Right cardiac atrium (tissue), 5 donors: Measurements from ENCODE around the gene HOXC12. TPM values are rescaled to one million over a fixed set of nuclear protein-coding genes. Genes with fewer than 3 reads are reported as not detected.

Experiments used
- ATAC-seq, 2 donors: fragments of 200-7000 bp; cut with Tn5 transposase; one replicate each; pipeline versions ENCODE4 v1.8.0 to v1.9.1; 2020; ENCODE audit warnings: moderate library complexity in 2 of 2, mild to moderate bottlenecking in 1 of 2
- DNase-seq, 3 donors: peaks; one replicate each; pipeline ENCODE4 v3.0.0-alpha.2; 2020
- H3K27ac ChIP-seq: one replicate; pipeline ENCODE4 v1.5.1; 2013; ENCODE audit warnings: mild to moderate bottlenecking, low read length, control low read depth, moderate library complexity
- H3K27me3 ChIP-seq: one replicate; pipeline ENCODE4 v1.6.1; 2013; ENCODE audit not compliant: control insufficient read depth, insufficient read depth
- H3K4me1 ChIP-seq: one replicate; pipeline ENCODE4 v1.6.1; 2013; ENCODE audit warnings: low read length; ENCODE audit not compliant: control insufficient read depth, insufficient read depth
- H3K4me3 ChIP-seq: one replicate; pipeline ENCODE4 v1.5.1; 2013; ENCODE audit warnings: low read length, control low read depth
- H3K9me3 ChIP-seq: one replicate; pipeline ENCODE4 v1.6.1; 2013; ENCODE audit warnings: low read length; ENCODE audit not compliant: control insufficient read depth
- WGBS: extraction: QIAGEN DNeasy Blood & Tissue Kit; methylation state at CpG from one replicate; pipeline ENCODE4 v1.1.7; 2013; 5-methylcytosine and 5-hydroxymethylcytosine counted together
- intact Hi-C, 4 donors: fragments of 100-400 bp; cut with DNase I; formaldehyde crosslinking; loops; one replicate each; pipeline versions ENCODE4 v1.11.0 to v1.14.0; 2022 to 2023
- polyA plus RNA-seq: library from polyadenylated mRNA; stranded (reverse); fragments of 200-250 nt; gene quantifications from one replicate; pipeline ENCODE4 v1.2.3, GENCODE V29; 2013
- total RNA-seq, 4 donors: library from RNA; stranded (reverse); fragmentation: NEBNext Ultra II Directional; extraction: Animal tissue kit (Norgen Biotek cat#: 25700); gene quantifications; one replicate each; pipeline ENCODE4 v1.2.1, GENCODE V29; 2021
- donor health status: healthy with polysubstance abuse.
- donor health status: DM: no; HTN: yes; CAD: no.
- donor health status: DM: no; HTN: no; CAD: no.
- donor health status: DM: no; HTN: yes; CAD: no; lungs with severe emphysema.
- donor health status: DM: yes; HTN: yes; CAD: no.

HOXC12 gene
- total and polyA plus RNA-seq, 5 donors = not detected

DNA sequence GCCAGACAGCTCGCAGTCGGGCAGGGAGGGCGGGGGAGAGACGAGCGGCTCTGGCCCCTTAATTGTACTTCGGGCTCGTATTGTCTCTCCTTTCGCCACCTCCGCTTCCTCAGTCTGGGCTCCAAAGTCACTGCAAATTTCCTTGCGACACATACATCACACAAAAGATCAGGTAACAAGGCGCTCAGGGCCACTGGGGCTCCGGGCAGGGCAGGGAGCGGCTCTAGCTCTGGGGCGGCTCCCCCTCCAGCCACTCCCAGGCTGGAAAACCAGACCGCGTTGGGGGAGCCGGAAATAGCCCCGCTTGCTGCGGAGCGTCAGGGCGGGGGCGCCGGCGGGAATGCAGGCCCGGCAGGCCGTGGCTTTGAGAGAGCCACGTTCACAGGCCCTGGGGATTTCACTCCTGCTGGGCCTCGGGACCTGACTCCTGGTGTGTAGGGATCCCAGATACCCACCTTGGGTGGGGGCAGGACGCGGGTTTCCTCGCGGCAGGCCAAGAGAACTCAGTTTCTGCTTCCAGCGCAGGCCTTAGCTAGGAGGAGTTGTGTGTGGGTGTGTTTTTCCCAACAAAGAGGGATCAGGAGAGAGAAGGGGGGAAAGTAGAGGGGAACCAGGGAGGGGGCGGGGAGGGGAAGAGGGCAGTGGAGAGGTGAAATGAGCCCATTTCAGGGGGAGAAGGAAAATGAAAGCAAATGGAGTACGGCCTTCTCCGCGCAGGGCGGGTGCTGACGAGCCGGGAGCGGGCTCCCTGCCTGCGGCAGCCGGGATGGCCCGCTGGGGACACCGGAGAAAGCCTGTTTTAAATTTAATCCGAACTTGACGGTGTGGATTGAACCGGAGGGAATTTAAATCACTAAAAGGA is 40.9 kb downstream of the HOXC12 start:
- intact Hi-C loops = no loop called here
- WGBS = 6% methylated on average over 48 of the region's 48 CpGs
- no peaks in the 10 kb centered on the region for H3K9me3 ChIP-seq
- peaks cover 5% of the 10 kb centered on the region for H3K27me3 ChIP-seq
- H3K4me3 ChIP-seq = peak overlapping the region; percentile 71
- no peak overlapping the region for H3K27ac ChIP-seq
- DNase-seq = peak in 1 of 3 donors; percentile 65
- ATAC-seq = peak; percentile 19 to 52
- peaks cover 3% of the 10 kb centered on the region for H3K4me1 ChIP-seq

DNA sequence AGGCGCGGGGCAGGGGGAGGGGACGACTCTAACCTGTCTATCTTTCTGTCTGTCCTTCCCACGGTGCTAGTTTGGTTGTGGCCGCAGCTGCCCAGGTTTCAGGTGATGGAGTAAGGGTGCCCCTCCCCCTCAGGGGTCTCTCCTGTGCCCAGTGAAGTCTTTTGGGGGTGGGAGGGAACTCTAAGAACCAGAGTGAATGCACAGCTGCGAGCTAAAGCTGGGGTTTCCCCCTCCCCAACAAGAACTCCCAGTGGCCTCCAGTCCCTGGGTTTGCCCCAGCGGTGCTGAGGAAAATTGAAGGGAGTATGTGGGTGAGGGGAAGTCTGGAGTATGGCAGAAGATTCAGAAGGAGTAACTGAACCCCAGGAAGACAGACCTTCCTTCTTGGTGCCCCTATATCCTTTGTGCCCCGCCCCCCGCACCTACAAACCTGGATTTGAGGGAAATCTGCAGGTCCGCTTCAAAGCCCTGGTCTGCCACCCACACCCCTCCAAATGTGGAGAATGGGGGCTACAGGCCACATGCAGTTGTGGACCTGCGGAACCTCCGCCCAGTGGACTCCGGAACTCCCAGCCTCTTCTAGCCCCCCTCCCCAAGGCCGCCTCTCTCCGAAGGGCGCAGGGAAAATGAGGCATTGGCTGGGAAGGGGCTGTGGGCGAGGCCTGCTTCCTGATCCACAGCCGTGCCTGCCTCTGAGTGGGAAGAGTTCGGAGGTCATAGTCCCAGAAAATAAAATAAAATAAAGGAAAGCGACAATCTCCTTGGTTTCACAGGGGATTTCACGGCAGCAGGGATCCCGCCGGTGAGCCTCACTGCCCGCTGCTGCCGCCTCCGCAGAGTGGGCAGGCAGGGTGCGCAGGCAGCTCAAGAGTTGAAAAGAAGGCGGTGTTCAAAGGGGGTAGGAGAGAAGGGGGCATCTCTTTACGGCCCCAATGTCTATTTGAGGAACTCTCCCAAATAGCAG is 41.8 kb downstream of the HOXC12 start:
- H3K4me1 ChIP-seq = peaks cover 3% of the 10 kb centered on the region
- 46% methylated on average over 29 of the region's 29 CpGs for WGBS
- H3K27me3 ChIP-seq = peaks cover 5% of the 10 kb centered on the region
- DNase-seq = no peak
- intact Hi-C loops = no loop called here
- H3K4me3 ChIP-seq = peak overlapping the region; percentile 71
- H3K27ac ChIP-seq = no peak overlapping the region
- no peak for ATAC-seq
- H3K9me3 ChIP-seq = no peaks in the 10 kb centered on the region

DNA sequence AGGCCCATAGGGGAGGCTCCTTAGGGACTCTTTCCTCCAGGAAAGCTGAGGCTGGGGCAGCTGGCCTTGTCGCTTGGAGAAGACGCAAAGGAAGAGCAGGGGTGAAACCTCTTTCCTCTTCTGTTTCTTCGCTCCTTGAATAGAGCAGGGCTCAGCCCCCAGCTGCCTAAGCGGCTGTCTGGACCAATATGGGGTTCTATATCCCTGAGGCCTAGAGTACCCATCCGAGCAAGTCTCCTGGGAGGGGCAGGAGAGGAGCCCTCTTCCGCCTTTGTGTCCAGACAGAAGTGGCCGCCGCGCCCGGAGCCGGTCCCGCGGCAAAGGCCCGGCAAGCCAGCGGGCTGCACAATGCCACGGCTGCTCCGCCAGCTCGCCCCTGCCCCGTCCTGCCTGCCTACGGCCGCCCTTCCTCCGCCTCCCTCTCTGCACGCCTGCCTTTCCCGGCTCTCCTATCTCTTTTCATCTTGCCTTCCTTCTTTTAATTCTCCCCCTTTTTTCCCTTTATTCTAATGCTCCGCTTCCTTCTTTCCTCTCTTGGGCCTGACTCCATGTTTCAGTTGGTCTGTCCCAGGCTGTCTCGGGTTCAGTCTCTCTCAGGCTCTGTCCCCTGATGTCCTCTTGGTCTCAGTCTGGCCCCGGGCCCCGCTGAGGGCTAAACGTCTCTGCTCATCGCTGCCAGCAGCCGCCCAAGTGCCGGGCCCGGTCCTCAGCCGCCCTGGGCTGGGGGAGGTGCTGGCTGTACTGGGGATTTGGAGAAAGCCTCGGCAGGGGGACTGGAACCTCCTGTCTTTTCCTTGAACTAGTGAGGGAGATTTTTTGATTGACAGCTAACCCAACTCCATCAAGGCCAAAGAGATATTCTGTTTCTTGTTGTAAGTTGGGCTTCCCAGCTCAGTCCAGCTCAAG is 42.8 kb downstream of the HOXC12 start:
- Histone ChIP-seq H3K27me3 (peaks cover 5% of the 10 kb centered on the region), H3K9me3 (no peaks in the 10 kb centered on the region), H3K4me1 (peaks cover 3% of the 10 kb centered on the region), H3K4me3 (no peak overlapping the region), H3K27ac (no peak overlapping the region)
- no peak for DNase-seq
- 14% methylated on average over 35 of the region's 35 CpGs for WGBS
- intact Hi-C loops = no loop called here
- no peak for ATAC-seq

DNA sequence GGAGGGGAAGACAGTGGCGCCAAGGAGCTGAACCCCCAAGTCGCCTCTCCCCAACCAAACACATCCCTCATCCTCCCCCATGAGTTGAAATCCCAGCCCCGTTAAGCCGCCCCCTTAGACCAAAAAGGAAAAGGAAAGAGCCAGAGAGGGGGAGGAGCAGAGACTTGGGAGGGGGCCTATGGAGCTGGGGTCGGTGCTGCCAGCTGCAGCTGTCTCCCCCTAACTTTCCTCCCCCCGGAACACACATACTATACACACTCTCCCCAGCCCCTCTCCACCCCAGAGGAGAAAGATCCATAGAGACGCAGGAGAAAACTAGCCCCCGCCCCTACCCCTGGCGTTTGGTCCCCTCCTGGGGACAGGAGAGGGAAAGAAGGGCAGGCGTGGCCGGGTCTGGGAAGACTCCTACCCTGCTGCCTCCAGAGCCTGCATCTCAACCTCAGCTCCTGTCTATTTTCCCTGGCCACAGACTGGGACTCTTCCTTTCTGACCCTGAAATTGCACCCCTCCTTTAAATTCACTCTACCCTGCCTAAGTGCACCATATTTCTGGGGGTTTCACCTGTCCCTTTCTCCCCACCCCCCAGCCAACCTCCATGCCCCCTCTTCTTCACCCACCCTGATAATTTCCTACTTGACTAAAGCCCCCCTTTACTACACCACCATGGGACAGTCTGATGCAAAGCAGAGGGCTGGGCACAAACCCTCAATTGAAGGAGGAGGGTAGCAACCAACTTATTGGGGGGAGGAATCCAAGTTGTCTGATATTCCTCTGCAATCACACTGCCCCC is 43.6 kb downstream of the HOXC12 start:
- H3K27me3 ChIP-seq = peaks cover 2% of the 10 kb centered on the region
- 5% methylated on average over 11 of the region's 11 CpGs for WGBS
- intact Hi-C loops = no loop called here
- H3K9me3 ChIP-seq = no peaks in the 10 kb centered on the region
- no peak overlapping the region for H3K4me3 ChIP-seq
- peaks cover 3% of the 10 kb centered on the region for H3K4me1 ChIP-seq
- no peak overlapping the region for H3K27ac ChIP-seq
- DNase-seq (no peak), ATAC-seq (no peak)

DNA sequence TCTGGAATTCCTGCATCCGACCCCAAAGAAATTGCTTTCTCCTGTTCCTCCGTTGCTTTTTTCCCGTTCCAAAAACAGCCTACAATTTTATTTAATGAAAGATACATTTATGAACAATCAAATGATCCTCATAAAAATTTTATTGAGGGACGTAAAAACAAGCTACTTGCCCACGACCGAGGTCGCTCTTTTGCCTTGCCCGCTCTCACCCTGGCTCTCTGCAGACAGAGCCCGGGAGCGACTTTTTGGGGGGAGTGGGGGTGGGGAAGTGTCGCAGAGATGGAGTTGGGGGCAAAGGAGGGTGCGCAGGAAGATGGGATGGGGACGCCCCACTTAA is 44.2 kb downstream of the HOXC12 start:
- DNase-seq (no peak), ATAC-seq (no peak)
- intact Hi-C loops = no loop called here
- H3K27ac ChIP-seq = no peak overlapping the region
- H3K4me3 ChIP-seq = no peak overlapping the region
- 9% methylated on average over 13 of the region's 13 CpGs for whole genome bisulfite sequencing
- H3K4me1 ChIP-seq = peaks cover 3% of the 10 kb centered on the region
- H3K27me3 ChIP-seq = no peaks in the 10 kb centered on the region
- H3K9me3 ChIP-seq = no peaks in the 10 kb centered on the region

DNA sequence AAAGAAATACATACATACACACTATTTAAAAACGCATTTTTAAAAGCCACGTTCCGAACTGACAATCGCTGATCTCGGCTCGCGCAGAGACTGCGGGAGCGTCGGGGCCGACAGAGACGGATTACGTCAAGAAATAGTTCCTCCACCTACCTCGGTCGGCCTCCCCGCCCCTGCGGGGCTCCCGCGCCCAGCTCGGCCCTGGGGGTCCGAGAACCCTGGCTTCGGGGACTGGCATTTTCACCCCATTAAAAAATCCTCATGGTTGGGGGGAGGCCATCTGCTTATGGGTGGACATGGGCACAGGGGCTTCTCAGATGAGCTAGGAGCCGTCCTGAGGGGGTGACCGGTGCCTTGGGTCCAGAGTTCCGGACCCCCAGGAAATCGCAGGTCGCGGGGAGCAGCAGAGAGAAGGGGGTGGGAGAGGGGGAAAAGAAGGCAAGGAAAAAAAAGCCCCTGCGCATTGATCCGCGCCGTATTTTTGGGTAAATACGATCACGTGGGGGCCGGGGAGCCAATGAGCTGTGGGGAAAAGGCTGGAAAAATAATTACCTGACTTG is 44.9 kb downstream of the HOXC12 start:
- 2% methylated on average over 35 of the region's 35 CpGs for WGBS
- Histone ChIP-seq H3K27me3 (no peaks in the 10 kb centered on the region), H3K4me3 (peak overlapping the region; percentile 13), H3K4me1 (peaks cover 3% of the 10 kb centered on the region), H3K9me3 (no peaks in the 10 kb centered on the region), H3K27ac (no peak overlapping the region)
- intact Hi-C loops = no loop called here
- no peak for ATAC-seq
- no peak for DNase-seq

DNA sequence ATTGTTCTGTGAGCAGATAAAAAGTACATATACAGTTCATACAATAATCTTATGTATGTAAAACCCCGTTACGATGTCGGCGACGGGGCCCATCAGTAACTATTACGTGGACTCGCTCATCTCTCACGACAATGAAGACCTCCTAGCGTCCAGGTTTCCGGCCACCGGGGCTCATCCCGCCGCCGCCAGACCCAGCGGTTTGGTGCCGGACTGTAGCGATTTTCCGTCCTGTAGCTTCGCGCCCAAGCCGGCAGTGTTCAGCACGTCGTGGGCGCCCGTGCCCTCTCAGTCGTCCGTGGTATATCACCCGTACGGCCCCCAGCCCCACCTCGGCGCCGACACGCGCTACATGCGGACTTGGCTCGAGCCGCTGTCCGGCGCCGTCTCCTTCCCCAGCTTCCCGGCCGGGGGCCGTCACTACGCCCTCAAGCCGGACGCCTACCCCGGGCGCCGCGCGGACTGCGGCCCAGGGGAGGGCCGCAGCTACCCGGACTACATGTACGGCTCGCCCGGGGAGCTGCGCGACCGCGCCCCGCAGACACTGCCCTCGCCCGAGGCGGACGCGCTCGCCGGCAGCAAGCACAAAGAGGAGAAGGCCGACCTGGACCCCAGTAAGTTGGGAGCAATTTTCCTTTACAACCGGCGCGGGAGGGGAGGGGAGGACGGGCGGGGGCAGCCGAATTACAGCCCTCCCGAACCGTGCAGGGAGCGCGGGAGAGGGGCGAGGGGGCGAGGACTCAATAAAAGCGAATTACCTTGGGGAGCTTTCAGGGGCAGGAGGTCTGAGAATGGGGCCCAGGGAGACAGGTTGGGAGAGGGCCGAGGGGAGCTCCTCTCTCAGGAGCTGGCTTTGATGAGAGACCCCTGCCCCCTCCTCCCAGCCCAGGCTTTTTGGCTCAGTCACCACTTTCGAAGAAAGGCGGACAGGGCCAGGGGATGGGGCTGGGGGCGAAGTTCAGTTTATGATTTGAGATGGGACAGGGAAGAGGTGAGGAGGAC is 45.7 kb downstream of the HOXC12 start, which contains the start of gene HOXC9:
Gene HOXC9, plus strand, starts transcription at position 46 of the 999 bp plus-strand sequence. Its CDS starts 28 bp downstream, at position 74.
- ATAC-seq (peak in 1 of 2 donors; percentile 16), DNase-seq (no peak)
- Histone ChIP-seq H3K4me3 (peak within 1 kb of the TSS; percentile 13), H3K27ac (no peak within 1 kb of the TSS), H3K27me3 (no peaks in the 10 kb centered on the region), H3K4me1 (peaks cover 2% of the 10 kb centered on the region), H3K9me3 (no peaks in the 10 kb centered on the region)
- intact Hi-C loops = no loop called here
- WGBS = 3% methylated on average over 87 of the region's 87 CpGs

DNA sequence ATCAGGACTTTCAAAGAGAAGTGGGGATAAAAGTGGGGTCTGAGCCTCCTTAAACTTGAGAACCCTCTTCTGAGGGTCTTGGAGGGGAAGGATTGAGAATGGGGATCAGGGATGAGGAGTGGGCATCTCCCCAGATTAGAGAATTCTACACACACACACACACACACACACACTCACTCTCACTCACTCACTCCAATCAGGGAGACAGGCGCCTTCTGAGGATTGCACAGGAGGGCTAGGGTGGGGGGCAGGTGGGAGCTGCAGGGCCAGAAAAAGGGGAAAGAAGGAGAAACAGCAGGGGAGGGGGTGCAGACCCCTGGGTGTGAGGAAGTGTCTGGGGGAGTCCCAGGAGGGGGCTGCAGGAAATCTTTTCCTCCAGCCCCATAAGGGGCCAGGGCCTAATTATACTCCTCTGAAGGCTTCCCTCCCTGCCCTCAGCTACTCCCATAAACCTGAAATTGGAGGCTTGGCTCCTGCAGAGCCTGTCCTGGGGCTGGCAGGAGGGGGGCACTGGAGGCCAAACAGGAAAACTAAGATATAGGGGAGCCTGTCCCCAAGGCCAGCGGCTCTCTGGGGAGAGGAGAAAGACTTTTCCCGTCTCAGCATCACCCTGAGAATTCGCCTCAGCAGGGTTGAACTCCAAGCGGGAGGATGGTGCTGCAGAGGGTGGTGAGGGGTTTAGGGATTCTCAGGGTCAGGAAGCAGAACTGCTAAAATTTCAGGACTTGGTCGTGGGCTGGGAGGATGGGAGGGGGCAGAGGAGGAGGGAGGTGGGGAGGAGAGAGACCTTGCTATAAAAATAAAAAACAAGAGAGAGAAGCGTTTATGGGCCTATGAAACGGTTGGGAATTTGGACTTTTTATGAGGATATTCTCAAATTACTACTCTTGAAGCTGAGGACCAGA is 46.8 kb downstream of the HOXC12 start:
- WGBS = 29% methylated on average over 8 of the region's 8 CpGs
- no peaks in the 10 kb centered on the region for H3K27me3 ChIP-seq
- no peak for ATAC-seq
- DNase-seq = no peak
- H3K4me3 ChIP-seq = no peak overlapping the region
- H3K9me3 ChIP-seq = no peaks in the 10 kb centered on the region
- no peaks in the 10 kb centered on the region for H3K4me1 ChIP-seq
- intact Hi-C loops = no loop called here
- no peak overlapping the region for H3K27ac ChIP-seq
